GM11168 (cell line): ENCODE data around the gene FAM174C.

Experiments used
- in situ Hi-C: fragments of 300-500 bp; cut with MboI; formaldehyde crosslinking; loops from one replicate; pipeline ENCODE4 v1.12.0; 2022; ENCODE audit warnings: low sequenced_read_pairs; ENCODE audit not compliant: unreplicated experiment

FAM174C gene

GRCh38 chr19:1275260-1275975, at the start of gene FAM174C:
Gene FAM174C, plus strand, starts transcription at chr19:1275530. Its CDS starts 20 bp downstream, at chr19:1275550.
- in situ Hi-C loops = no loop called here

GRCh38 chr19:1226227-1226518, 49.2 kb upstream of the FAM174C start:
- in situ Hi-C loops = no loop called here

GRCh38 chr19:1226522-1227303, 48.6 kb upstream of the FAM174C start:
- in situ Hi-C loops = no loop called here

GRCh38 chr19:1227304-1228054, 47.9 kb upstream of the FAM174C start:
- in situ Hi-C loops = no loop called here

GRCh38 chr19:1228161-1228957, 47.0 kb upstream of the FAM174C start:
- in situ Hi-C loops = no loop called here

- in situ Hi-C loops = no loop called here
Measured at GRCh38 chr19:1229056-1229923, 46.0 kb upstream of the FAM174C start.

- in situ Hi-C loops = no loop called here
Measured at GRCh38 chr19:1229924-1230782, 45.2 kb upstream of the FAM174C start.

- in situ Hi-C loops = no loop called here
Measured at GRCh38 chr19:1230783-1231489, 44.4 kb upstream of the FAM174C start.

GRCh38 chr19:1231729-1232637, 43.3 kb upstream of the FAM174C start:
- in situ Hi-C loops = no loop called here

- in situ Hi-C loops = no loop called here
Measured at GRCh38 chr19:1232652-1233072, 42.7 kb upstream of the FAM174C start.

GRCh38 chr19:1233115-1233667, 42.1 kb upstream of the FAM174C start:
- in situ Hi-C loops = no loop called here

- in situ Hi-C loops = no loop called here
Measured at GRCh38 chr19:1234051-1234954, 41.0 kb upstream of the FAM174C start.

GRCh38 chr19:1234955-1235380, 40.4 kb upstream of the FAM174C start:
- in situ Hi-C loops = no loop called here

GRCh38 chr19:1235625-1236538, 39.4 kb upstream of the FAM174C start:
- in situ Hi-C loops = no loop called here

GRCh38 chr19:1236576-1236975, 38.8 kb upstream of the FAM174C start:
- in situ Hi-C loops = no loop called here
